Neural cell (in vitro differentiated cells): Measurements from ENCODE around the gene MRGPRE.

Source experiments
- EZH2 ChIP-seq: fragments of 200-600, 300-800 bp; shearing (Covaris generic), sonication (generic); IDR thresholded peaks from 2 replicates; pipeline ENCODE4 v1.6.1; 2014; ENCODE audit warnings: antibody characterized with exemption, low read length, borderline replicate concordance, mild to moderate bottlenecking; ENCODE audit not compliant: insufficient read depth, poor library complexity, severe bottlenecking
- POLR2AphosphoS5 ChIP-seq: IDR thresholded peaks from 2 replicates; pipeline ENCODE4 v1.6.1; 2012
- SMC3 ChIP-seq: fragments of 450-650 bp; conservative IDR thresholded peaks from 2 replicates; pipeline ENCODE4 v1.6.1; 2014; ENCODE audit warnings: antibody characterized with exemption, mild to moderate bottlenecking, moderate library complexity; ENCODE audit not compliant: poor library complexity

DNA sequence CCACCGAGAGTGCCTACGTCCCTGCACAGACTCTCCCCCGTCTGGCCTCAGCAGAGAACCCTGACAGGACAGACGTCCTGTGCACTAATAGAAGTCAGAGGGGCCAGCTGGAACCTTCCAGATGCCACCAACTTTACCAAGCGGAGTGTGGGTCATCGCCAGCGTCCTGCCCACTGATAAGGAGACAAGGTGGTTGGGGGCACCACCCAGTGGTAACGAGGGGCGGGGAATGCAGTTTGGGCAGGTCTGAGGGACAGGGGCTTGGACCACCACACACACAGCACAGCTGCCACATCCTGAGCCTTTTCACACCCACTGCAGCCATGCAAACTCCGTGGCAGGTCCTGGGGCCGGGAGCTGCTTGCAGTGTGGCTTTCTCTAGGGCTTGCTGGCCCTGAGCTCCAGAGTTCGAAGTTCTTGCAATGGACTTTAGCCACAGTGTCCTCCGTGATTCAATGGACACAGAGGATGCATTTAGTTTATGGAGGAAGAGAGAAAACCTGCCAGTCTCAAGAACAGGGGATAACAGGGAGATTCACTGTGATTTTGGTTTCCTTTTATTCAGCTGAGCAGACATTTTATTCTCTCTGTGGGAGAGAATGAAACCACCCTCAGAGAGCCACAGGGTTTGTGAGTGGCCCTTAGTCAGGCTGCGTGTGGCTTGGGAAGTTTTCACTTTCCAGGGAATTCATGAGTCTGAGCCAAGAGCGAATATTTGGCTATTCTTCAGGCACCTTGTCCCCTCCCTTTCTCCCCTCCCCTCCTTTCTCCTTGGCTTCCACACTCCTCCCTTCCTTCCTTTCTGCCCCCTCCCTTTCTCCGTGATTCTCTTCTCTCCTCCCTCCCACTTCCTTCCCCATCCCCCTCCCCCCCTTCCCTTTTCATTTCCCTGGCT lies 26.7 kb downstream of the MRGPRE start:
- TF ChIP-seq EZH2 (no peak), POLR2AphosphoS5 (no peak), SMC3 (no peak)
